Chondrocyte (in vitro differentiated cells): ENCODE data around the gene SLC35F1. TPM values are rescaled to one million over a fixed set of nuclear protein-coding genes. Genes with fewer than 3 reads are reported as not detected.

Experiments
- DNase-seq: peaks from one replicate; pipeline ENCODE4 v3.0.0; 2021; ENCODE audit warnings: mixed read lengths, low spot score
- H3K27ac Mint-ChIP-seq: one replicate; pipeline ENCODE4 v1.8.0; 2021; ENCODE audit warnings: mild to moderate bottlenecking, moderate library complexity, mixed read lengths; ENCODE audit not compliant: unreplicated experiment
- H3K27me3 Mint-ChIP-seq: 2 replicates; pipeline ENCODE4 v1.8.0; 2021; ENCODE audit warnings: low read depth, mixed read lengths
- H3K36me3 Mint-ChIP-seq: 2 replicates; pipeline ENCODE4 v1.8.0; 2021; ENCODE audit warnings: low read depth, mixed read lengths
- H3K4me1 Mint-ChIP-seq: 2 replicates; pipeline ENCODE4 v1.8.0; 2021; ENCODE audit warnings: low read depth, mild to moderate bottlenecking, mixed read lengths
- H3K4me3 Mint-ChIP-seq: one replicate; pipeline ENCODE4 v1.8.0; 2021; ENCODE audit warnings: mild to moderate bottlenecking, moderate library complexity, mixed read lengths; ENCODE audit not compliant: unreplicated experiment
- H3K9me3 Mint-ChIP-seq: 2 replicates; pipeline ENCODE4 v1.8.0; 2021; ENCODE audit warnings: low read depth, mixed read lengths
- total RNA-seq: library from RNA; stranded (reverse); gene quantifications from 3 replicates; pipeline ENCODE4 v1.2.1, GENCODE V29; 2021
- TF ChIP-seq, protein P1 (sequence below): fragments of 200-600 bp; sonication (generic); IDR thresholded peaks from 2 replicates; pipeline ENCODE4 v1.5.0; 2021; ENCODE audit warnings: antibody characterized with exemption, mild to moderate bottlenecking, moderate library complexity

The SLC35F1 gene
- total RNA-seq, 1 donor from 2014 or later = not detected

- Mint-ChIP-seq H3K4me3 (no peak overlapping the region), H3K9me3 (no peaks in the 10 kb centered on the region), H3K27ac (no peak overlapping the region), H3K4me1 (no peaks in the 10 kb centered on the region), H3K27me3 (no peaks in the 10 kb centered on the region), H3K36me3 (no peaks in the 10 kb centered on the region)
- TF ChIP-seq, protein P1, sequence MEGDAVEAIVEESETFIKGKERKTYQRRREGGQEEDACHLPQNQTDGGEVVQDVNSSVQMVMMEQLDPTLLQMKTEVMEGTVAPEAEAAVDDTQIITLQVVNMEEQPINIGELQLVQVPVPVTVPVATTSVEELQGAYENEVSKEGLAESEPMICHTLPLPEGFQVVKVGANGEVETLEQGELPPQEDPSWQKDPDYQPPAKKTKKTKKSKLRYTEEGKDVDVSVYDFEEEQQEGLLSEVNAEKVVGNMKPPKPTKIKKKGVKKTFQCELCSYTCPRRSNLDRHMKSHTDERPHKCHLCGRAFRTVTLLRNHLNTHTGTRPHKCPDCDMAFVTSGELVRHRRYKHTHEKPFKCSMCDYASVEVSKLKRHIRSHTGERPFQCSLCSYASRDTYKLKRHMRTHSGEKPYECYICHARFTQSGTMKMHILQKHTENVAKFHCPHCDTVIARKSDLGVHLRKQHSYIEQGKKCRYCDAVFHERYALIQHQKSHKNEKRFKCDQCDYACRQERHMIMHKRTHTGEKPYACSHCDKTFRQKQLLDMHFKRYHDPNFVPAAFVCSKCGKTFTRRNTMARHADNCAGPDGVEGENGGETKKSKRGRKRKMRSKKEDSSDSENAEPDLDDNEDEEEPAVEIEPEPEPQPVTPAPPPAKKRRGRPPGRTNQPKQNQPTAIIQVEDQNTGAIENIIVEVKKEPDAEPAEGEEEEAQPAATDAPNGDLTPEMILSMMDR = no peak
- DNase-seq = no peak
These were observed 392.4 kb downstream of the SLC35F1 start for GRCh38 chr6:118299457-118299856.

DNA sequence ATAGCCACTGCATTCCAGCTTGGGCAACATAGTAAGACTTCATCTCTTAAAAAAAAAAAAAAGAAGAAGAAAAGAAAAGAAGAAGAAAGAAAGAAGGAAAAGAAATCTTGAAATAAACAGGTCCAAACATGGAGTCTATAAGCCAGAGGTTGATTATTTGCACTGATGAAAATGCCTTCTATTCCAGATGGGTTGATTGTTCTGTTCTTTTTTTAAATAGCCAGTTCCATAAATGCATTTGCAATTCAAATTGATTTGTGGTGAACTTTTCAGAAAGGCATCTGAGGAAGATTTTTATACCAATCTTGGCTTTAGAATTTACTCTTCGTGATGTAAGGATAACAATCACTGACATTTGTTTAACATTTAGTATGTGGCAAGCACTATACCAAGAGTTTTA, 397.3 kb downstream of the SLC35F1 start:
- Mint-ChIP-seq H3K4me1 (no peaks in the 10 kb centered on the region), H3K36me3 (no peaks in the 10 kb centered on the region), H3K4me3 (no peak overlapping the region), H3K9me3 (no peaks in the 10 kb centered on the region), H3K27ac (no peak overlapping the region), H3K27me3 (no peaks in the 10 kb centered on the region)
- DNase-seq = no peak
- TF ChIP-seq, protein P1 = no peak

- Mint-ChIP-seq H3K27ac (no peak overlapping the region), H3K4me1 (peaks cover 6% of the 10 kb centered on the region), H3K27me3 (no peaks in the 10 kb centered on the region), H3K4me3 (no peak overlapping the region), H3K36me3 (no peaks in the 10 kb centered on the region), H3K9me3 (no peaks in the 10 kb centered on the region)
- TF ChIP-seq, protein P1 = no peak
- DNase-seq = no peak
These were observed 398.0 kb downstream of the SLC35F1 start for GRCh38 chr6:118305081-118305480.

- Mint-ChIP-seq H3K27ac (no peak overlapping the region), H3K36me3 (no peaks in the 10 kb centered on the region), H3K9me3 (no peaks in the 10 kb centered on the region), H3K4me1 (peaks cover 14% of the 10 kb centered on the region), H3K27me3 (peaks cover 3% of the 10 kb centered on the region), H3K4me3 (no peak overlapping the region)
- no peak for DNase-seq
- TF ChIP-seq, protein P1 = no peak
These were observed 399.6 kb downstream of the SLC35F1 start for GRCh38 chr6:118306392-118307238.

- H3K4me1 Mint-ChIP-seq = peaks cover 14% of the 10 kb centered on the region
- TF ChIP-seq, protein P1 = no peak
- H3K27ac Mint-ChIP-seq = no peak overlapping the region
- H3K36me3 Mint-ChIP-seq = no peaks in the 10 kb centered on the region
- no peak for DNase-seq
- no peaks in the 10 kb centered on the region for H3K9me3 Mint-ChIP-seq
- no peak overlapping the region for H3K4me3 Mint-ChIP-seq
- peaks cover 3% of the 10 kb centered on the region for H3K27me3 Mint-ChIP-seq
These were observed 400.5 kb downstream of the SLC35F1 start for GRCh38 chr6:118307581-118307980.
